Upper lobe of left lung (tissue), 4 donors: Measurements from ENCODE around the gene TOB1.

Experiments
- EP300 ChIP-seq, 4 donors: sonication (generic); formaldehyde crosslinking; IDR thresholded peaks; one replicate each; pipeline ENCODE4 v1.5.1; 2017; ENCODE audit warnings: antibody characterized with exemption in 4 of 4, control low read depth in 2 of 4
- POLR2A ChIP-seq, 4 donors: fragments of 450-650 bp; IDR thresholded peaks; one replicate each; pipeline ENCODE4 v1.5.1; 2016 to 2017; ENCODE audit warnings: antibody characterized with exemption in 4 of 4, mild to moderate bottlenecking in 2 of 4
- POLR2AphosphoS5 ChIP-seq, 2 donors: sonication (generic); formaldehyde crosslinking; IDR thresholded peaks; one replicate each; pipeline ENCODE4 v1.5.1; 2017; ENCODE audit warnings: antibody characterized with exemption in 2 of 2
- TF ChIP-seq, protein P1 (sequence below), 6 experiments: fragments of 450-650 bp in 4 of 6; fragments of 200-600 bp in 2 of 6; sonication (generic) in 2 of 6; IDR thresholded peaks; one replicate each; pipeline ENCODE4 v1.5.1; 2016 to 2019; ENCODE audit warnings: antibody characterized with exemption in 6 of 6

DNA sequence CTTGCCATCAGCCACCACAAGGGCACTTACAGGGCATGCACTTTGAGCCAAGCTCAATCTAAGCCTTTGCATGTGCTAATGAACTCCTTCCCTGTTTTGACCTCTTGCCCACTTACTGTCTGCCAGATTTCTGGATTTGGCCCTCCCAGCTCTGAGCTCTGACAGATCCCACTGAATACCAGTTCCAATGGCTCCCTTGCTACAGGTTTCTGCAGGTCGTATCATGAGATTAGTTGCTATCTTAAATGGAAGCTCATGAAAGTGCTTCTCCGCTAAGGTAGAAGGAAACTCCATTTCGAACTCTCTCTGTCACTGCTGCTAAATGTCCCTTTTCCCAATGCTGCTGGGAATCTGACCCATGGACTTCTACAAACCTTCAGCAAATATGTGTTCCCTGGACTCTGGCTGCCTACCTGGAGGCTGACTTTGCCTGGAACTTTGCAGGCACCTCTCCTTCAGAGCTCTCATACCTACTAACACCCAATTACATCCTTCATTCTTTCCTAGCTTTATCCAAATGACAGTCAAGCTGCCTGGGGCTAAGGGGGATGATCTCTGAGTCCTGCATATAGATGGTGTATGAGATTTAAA, 23.5 kb upstream of the TOB1 start:
- TF ChIP-seq POLR2A (IDR thresholded peaks at IDR 0.05) = no peak
- TF ChIP-seq, protein P1, sequence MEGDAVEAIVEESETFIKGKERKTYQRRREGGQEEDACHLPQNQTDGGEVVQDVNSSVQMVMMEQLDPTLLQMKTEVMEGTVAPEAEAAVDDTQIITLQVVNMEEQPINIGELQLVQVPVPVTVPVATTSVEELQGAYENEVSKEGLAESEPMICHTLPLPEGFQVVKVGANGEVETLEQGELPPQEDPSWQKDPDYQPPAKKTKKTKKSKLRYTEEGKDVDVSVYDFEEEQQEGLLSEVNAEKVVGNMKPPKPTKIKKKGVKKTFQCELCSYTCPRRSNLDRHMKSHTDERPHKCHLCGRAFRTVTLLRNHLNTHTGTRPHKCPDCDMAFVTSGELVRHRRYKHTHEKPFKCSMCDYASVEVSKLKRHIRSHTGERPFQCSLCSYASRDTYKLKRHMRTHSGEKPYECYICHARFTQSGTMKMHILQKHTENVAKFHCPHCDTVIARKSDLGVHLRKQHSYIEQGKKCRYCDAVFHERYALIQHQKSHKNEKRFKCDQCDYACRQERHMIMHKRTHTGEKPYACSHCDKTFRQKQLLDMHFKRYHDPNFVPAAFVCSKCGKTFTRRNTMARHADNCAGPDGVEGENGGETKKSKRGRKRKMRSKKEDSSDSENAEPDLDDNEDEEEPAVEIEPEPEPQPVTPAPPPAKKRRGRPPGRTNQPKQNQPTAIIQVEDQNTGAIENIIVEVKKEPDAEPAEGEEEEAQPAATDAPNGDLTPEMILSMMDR (IDR thresholded peaks at IDR 0.05) = no peak
- TF ChIP-seq EP300 (IDR thresholded peaks at IDR 0.05) = no peak
- no peak for TF ChIP-seq POLR2AphosphoS5 (IDR thresholded peaks at IDR 0.05)
